Measurements from ENCODE around the gene VSTM2L. TPM values are rescaled to one million over a fixed set of nuclear protein-coding genes. Genes with fewer than 3 reads are reported as not detected.

VSTM2L gene
- total and polyA plus RNA-seq, 2 donors (not counting 1 experiment from before 2014, with no cell fraction given): 0.66 to 1.7 TPM

GRCh38 chr20:37928996-37929682 lies 26.2 kb downstream of the VSTM2L start:
- Histone ChIP-seq H4K20me1 (ENCODE audit: control insufficient read depth, extremely low read depth, insufficient read depth, low read length) (no peaks in the 10 kb centered on the region), H3K9ac (ENCODE audit: insufficient read depth, low read length) (no peak overlapping the region), H3K4me3 (replicated peaks in 1 of 4; ENCODE audit: control extremely low read depth in 1 of 4, insufficient read depth in 1 of 4, low read depth in 3 of 4, low read length in 4 of 4) (no peak overlapping the region), H3K9me3 (ENCODE audit: control insufficient read depth, insufficient read depth, low read depth, low read length) (no peaks in the 10 kb centered on the region), H2AFZ (ENCODE audit: low read length) (no peak overlapping the region), H3K27me3 (ENCODE audit: control insufficient read depth, insufficient read depth, low read length) (peaks cover 28% of the 10 kb centered on the region), H3K79me2 (ENCODE audit: control insufficient read depth, insufficient read depth, low read length) (no peaks in the 10 kb centered on the region), H3K36me3 (ENCODE audit: control insufficient read depth, insufficient read depth, low read length) (no peaks in the 10 kb centered on the region), H3K4me2 (ENCODE audit: extremely low read depth, insufficient read depth, low read length) (no peak overlapping the region), H3K27ac (ENCODE audit: insufficient read depth, low read length) (no peak overlapping the region), H3K4me1 (ENCODE audit: control insufficient read depth, extremely low read depth, insufficient read depth, low read length) (no peaks in the 10 kb centered on the region)
- no peak for DNase-seq (ENCODE audit: low read depth in 2 of 2)
- TF ChIP-seq EZH2 (IDR thresholded peaks at IDR 0.05; ENCODE audit: low read length, missing control alignments) (no peak), CTCF (conservative IDR thresholded peaks at IDR 0.05 in 1 of 2, IDR thresholded peaks at IDR 0.05 in 1 of 2; ENCODE audit: low read depth in 1 of 2, low read length in 2 of 2) (no peak)

- Histone ChIP-seq H3K79me2 (ENCODE audit: control insufficient read depth, insufficient read depth, low read length) (no peaks in the 10 kb centered on the region), H3K4me2 (ENCODE audit: extremely low read depth, insufficient read depth, low read length) (no peak overlapping the region), H3K4me1 (ENCODE audit: control insufficient read depth, extremely low read depth, insufficient read depth, low read length) (no peaks in the 10 kb centered on the region), H3K27ac (ENCODE audit: insufficient read depth, low read length) (no peak overlapping the region), H3K9me3 (ENCODE audit: control insufficient read depth, insufficient read depth, low read depth, low read length) (no peaks in the 10 kb centered on the region), H4K20me1 (ENCODE audit: control insufficient read depth, extremely low read depth, insufficient read depth, low read length) (no peaks in the 10 kb centered on the region), H3K4me3 (replicated peaks in 1 of 4; ENCODE audit: control extremely low read depth in 1 of 4, insufficient read depth in 1 of 4, low read depth in 3 of 4, low read length in 4 of 4) (no peak overlapping the region), H3K27me3 (ENCODE audit: control insufficient read depth, insufficient read depth, low read length) (peaks cover 28% of the 10 kb centered on the region), H3K9ac (ENCODE audit: insufficient read depth, low read length) (no peak overlapping the region), H2AFZ (ENCODE audit: low read length) (no peak overlapping the region), H3K36me3 (ENCODE audit: control insufficient read depth, insufficient read depth, low read length) (no peaks in the 10 kb centered on the region)
- no peak for DNase-seq (ENCODE audit: low read depth in 2 of 2)
- TF ChIP-seq CTCF (conservative IDR thresholded peaks at IDR 0.05 in 1 of 2, IDR thresholded peaks at IDR 0.05 in 1 of 2; ENCODE audit: low read depth in 1 of 2, low read length in 2 of 2) (no peak), EZH2 (IDR thresholded peaks at IDR 0.05; ENCODE audit: low read length, missing control alignments) (no peak)
Observed at GRCh38 chr20:37929683-37930014, 26.7 kb downstream of the VSTM2L start.

- Histone ChIP-seq H3K79me2 (ENCODE audit: control insufficient read depth, insufficient read depth, low read length) (no peaks in the 10 kb centered on the region), H3K36me3 (ENCODE audit: control insufficient read depth, insufficient read depth, low read length) (no peaks in the 10 kb centered on the region), H3K27me3 (ENCODE audit: control insufficient read depth, insufficient read depth, low read length) (peaks cover 24% of the 10 kb centered on the region), H3K27ac (ENCODE audit: insufficient read depth, low read length) (no peak overlapping the region), H3K9me3 (ENCODE audit: control insufficient read depth, insufficient read depth, low read depth, low read length) (no peaks in the 10 kb centered on the region), H2AFZ (ENCODE audit: low read length) (no peak overlapping the region), H3K4me3 (replicated peaks in 1 of 4; ENCODE audit: control extremely low read depth in 1 of 4, insufficient read depth in 1 of 4, low read depth in 3 of 4, low read length in 4 of 4) (no peak overlapping the region), H3K9ac (ENCODE audit: insufficient read depth, low read length) (no peak overlapping the region), H4K20me1 (ENCODE audit: control insufficient read depth, extremely low read depth, insufficient read depth, low read length) (no peaks in the 10 kb centered on the region), H3K4me2 (ENCODE audit: extremely low read depth, insufficient read depth, low read length) (no peak overlapping the region), H3K4me1 (ENCODE audit: control insufficient read depth, extremely low read depth, insufficient read depth, low read length) (no peaks in the 10 kb centered on the region)
- TF ChIP-seq EZH2 (IDR thresholded peaks at IDR 0.05; ENCODE audit: low read length, missing control alignments) (no peak), CTCF (conservative IDR thresholded peaks at IDR 0.05 in 1 of 2, IDR thresholded peaks at IDR 0.05 in 1 of 2; ENCODE audit: low read depth in 1 of 2, low read length in 2 of 2) (no peak)
- no peak for DNase-seq (ENCODE audit: low read depth in 2 of 2)
Observed at GRCh38 chr20:37931153-37931922, 28.4 kb downstream of the VSTM2L start.

Measured in fibroblast of lung (primary cell).